Measurements from ENCODE around the gene CCDC88B.

CCDC88B gene

GRCh38 chr11:64373598-64373974 lies 33.6 kb downstream of the CCDC88B start:
- WGBS, 2 experiments: 77 to 80% methylated on average over 5 of the region's 5 CpGs
- Histone ChIP-seq H3K27ac (ENCODE audit: insufficient read depth, low read depth, low read length, poor library complexity, severe bottlenecking) (no peak overlapping the region), H3K36me3 (ENCODE audit: control insufficient read depth, insufficient read depth, low read length) (peaks cover 9% of the 10 kb centered on the region), H3K27me3 (ENCODE audit: control insufficient read depth, insufficient read depth, low read length, poor library complexity, severe bottlenecking) (no peaks in the 10 kb centered on the region), H3K9me3 (ENCODE audit: control insufficient read depth, low read length) (no peaks in the 10 kb centered on the region), H3K4me1 (ENCODE audit: control insufficient read depth, insufficient read depth, low read length) (no peaks in the 10 kb centered on the region), H3K4me3 (ENCODE audit: insufficient read depth, low read depth, low read length) (no peak overlapping the region)

DNA sequence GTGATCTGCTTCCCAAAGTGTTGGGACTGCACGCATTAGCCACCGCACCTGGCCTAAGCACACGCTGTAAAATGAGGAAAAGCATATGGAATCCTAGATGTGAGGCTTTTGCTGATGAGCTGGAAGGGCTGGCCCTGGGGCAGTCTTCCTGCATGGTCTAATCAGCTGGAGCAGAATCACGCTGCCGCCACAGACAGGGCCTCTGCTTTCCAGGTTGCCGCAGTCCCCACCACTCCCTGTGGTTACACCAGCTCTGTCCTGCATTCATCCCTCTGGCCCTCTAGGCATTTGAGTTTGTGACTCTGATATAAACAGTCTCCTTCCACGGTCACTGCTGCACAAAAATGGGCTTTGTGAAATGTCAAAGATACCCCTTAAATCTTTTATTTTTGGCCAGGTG lies 36.1 kb downstream of the CCDC88B start:
- no peaks in the 10 kb centered on the region for H3K36me3 ChIP-seq (ENCODE audit: control insufficient read depth, insufficient read depth, low read length)
- 78 to 81% methylated on average over 7 of the region's 7 CpGs for WGBS, 2 experiments
- H3K4me1 ChIP-seq (ENCODE audit: control insufficient read depth, insufficient read depth, low read length): no peaks in the 10 kb centered on the region
- no peak overlapping the region for H3K4me3 ChIP-seq (ENCODE audit: insufficient read depth, low read depth, low read length)
- no peaks in the 10 kb centered on the region for H3K9me3 ChIP-seq (ENCODE audit: control insufficient read depth, low read length)
- no peak overlapping the region for H3K27ac ChIP-seq (ENCODE audit: insufficient read depth, low read depth, low read length, poor library complexity, severe bottlenecking)
- H3K27me3 ChIP-seq (ENCODE audit: control insufficient read depth, insufficient read depth, low read length, poor library complexity, severe bottlenecking): no peaks in the 10 kb centered on the region

DNA sequence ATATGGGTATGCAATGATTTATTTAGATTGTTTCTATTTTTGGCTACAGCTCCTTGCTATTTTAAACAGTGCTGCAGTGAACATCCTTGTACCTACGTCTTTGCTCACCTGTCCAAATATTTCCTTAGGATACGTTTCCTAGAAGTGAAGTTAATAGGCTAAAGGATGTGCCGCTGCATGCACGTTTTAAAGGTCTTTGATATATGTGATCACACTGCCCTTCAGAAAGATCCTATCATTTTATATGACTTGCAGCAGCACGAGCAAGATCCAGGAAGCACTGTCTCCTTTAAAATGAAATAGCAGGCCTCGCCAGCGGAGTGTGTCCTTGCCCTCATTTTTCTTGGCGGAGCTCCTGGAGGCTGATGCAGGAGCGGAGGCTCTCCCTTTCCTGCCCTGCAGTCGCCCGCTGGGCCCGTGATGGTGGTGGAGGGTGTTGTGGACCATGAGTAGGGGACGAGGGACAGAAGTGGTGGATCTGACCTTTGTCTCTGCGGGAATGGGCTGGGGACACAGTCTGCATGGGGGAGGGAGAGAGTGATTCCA lies 38.4 kb downstream of the CCDC88B start:
- Histone ChIP-seq H3K27me3 (ENCODE audit: control insufficient read depth, insufficient read depth, low read length, poor library complexity, severe bottlenecking) (no peaks in the 10 kb centered on the region), H3K4me1 (ENCODE audit: control insufficient read depth, insufficient read depth, low read length) (peaks cover 3% of the 10 kb centered on the region), H3K4me3 (ENCODE audit: insufficient read depth, low read depth, low read length) (no peak overlapping the region), H3K27ac (ENCODE audit: insufficient read depth, low read depth, low read length, poor library complexity, severe bottlenecking) (no peak overlapping the region), H3K9me3 (ENCODE audit: control insufficient read depth, low read length) (no peaks in the 10 kb centered on the region), H3K36me3 (ENCODE audit: control insufficient read depth, insufficient read depth, low read length) (no peaks in the 10 kb centered on the region)
- WGBS, 2 experiments: 91% methylated on average over 14 of the region's 14 CpGs

- Histone ChIP-seq H3K27ac (ENCODE audit: insufficient read depth, low read depth, low read length, poor library complexity, severe bottlenecking) (no peak overlapping the region), H3K27me3 (ENCODE audit: control insufficient read depth, insufficient read depth, low read length, poor library complexity, severe bottlenecking) (no peaks in the 10 kb centered on the region), H3K4me1 (ENCODE audit: control insufficient read depth, insufficient read depth, low read length) (peaks cover 3% of the 10 kb centered on the region), H3K9me3 (ENCODE audit: control insufficient read depth, low read length) (no peaks in the 10 kb centered on the region), H3K4me3 (ENCODE audit: insufficient read depth, low read depth, low read length) (no peak overlapping the region), H3K36me3 (ENCODE audit: control insufficient read depth, insufficient read depth, low read length) (no peaks in the 10 kb centered on the region)
- 96 to 98% methylated on average over 15 of the region's 15 CpGs for WGBS, 2 experiments
Measured at GRCh38 chr11:64379160-64379559, 39.2 kb downstream of the CCDC88B start.

DNA sequence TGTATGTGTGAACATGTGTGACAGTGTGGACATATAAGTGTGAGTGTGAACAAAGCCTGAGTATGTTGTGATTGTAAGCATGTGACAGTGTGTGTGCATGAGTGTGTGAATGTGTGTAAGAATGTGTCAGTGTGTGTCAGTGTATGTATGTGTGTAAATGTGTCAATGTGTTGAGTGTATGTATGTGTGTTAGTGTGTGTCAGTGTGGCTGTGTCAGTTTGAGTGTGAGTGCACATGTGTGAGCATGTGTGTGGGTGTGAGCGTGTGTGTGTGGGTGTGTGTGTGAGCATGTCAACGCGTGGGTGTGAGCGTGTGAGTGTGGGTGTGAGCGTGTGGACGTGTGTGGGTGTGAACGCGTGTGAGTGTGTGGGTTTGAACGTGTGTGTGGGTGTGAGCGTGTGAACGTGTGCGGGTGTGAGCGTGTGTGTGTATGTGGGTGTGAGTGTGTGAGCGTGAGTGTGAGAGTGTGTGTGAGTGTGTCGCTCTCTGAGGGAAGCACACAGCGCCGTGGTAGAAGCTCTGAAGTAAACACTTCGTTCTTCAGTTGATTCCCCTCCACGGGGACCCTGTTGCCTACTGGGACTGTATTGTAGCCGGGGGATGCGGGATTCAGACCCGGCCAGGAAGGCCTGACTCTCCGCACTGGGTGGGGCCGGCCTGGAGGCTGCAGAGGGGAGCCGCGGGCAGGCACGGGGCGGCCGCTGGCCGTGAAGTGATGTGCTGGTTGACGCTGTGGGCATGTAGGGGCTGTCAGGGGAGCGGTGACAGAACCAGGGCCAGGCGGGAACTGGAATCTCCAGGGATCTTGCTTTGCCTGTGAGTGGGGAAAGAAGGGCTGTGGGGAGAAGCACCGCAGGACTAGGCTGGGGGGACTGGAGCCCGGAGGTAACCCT lies 40.1 kb downstream of the CCDC88B start:
- Histone ChIP-seq H3K27ac (ENCODE audit: insufficient read depth, low read depth, low read length, poor library complexity, severe bottlenecking) (no peak overlapping the region), H3K4me1 (ENCODE audit: control insufficient read depth, insufficient read depth, low read length) (peaks cover 3% of the 10 kb centered on the region), H3K4me3 (ENCODE audit: insufficient read depth, low read depth, low read length) (no peak overlapping the region), H3K36me3 (ENCODE audit: control insufficient read depth, insufficient read depth, low read length) (no peaks in the 10 kb centered on the region), H3K9me3 (ENCODE audit: control insufficient read depth, low read length) (no peaks in the 10 kb centered on the region), H3K27me3 (ENCODE audit: control insufficient read depth, insufficient read depth, low read length, poor library complexity, severe bottlenecking) (no peaks in the 10 kb centered on the region)
- 76 to 77% methylated on average over 35 of the region's 35 CpGs for WGBS, 2 experiments

DNA sequence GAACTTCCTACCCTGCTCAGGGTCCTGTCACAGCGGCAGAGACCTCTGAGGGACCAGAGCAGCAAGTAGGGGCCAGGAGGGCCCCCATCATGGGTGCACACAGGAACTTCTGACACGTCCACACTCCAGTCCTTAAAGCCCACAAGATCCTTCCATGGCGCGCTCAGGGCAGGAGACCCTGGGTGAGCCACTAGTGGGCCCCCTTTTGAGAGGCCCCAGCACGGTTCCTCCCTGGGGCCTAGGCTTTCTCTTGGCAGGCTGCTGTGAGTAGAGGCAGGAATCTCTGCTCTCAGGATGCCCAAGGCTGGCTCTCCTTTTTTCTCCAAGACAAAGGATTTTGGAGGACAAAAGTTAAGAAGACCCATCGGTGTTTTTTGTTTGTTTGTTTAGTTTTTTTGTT lies 41.3 kb downstream of the CCDC88B start:
- Histone ChIP-seq H3K9me3 (ENCODE audit: control insufficient read depth, low read length) (no peaks in the 10 kb centered on the region), H3K36me3 (ENCODE audit: control insufficient read depth, insufficient read depth, low read length) (no peaks in the 10 kb centered on the region)
- WGBS, 2 experiments: 85 to 93% methylated on average over 5 of the region's 6 CpGs

GRCh38 chr11:64382047-64382446 lies 42.0 kb downstream of the CCDC88B start:
- Histone ChIP-seq H3K36me3 (ENCODE audit: control insufficient read depth, insufficient read depth, low read length) (no peaks in the 10 kb centered on the region), H3K4me1 (ENCODE audit: control insufficient read depth, insufficient read depth, low read length) (peaks cover 3% of the 10 kb centered on the region), H3K4me3 (ENCODE audit: insufficient read depth, low read depth, low read length) (no peak overlapping the region), H3K27ac (ENCODE audit: insufficient read depth, low read depth, low read length, poor library complexity, severe bottlenecking) (no peak overlapping the region), H3K27me3 (ENCODE audit: control insufficient read depth, insufficient read depth, low read length, poor library complexity, severe bottlenecking) (no peaks in the 10 kb centered on the region), H3K9me3 (ENCODE audit: control insufficient read depth, low read length) (no peaks in the 10 kb centered on the region)
- 91 to 96% methylated on average over 6 of the region's 6 CpGs for WGBS, 2 experiments

More for the DNA sequence above, 41.3 kb downstream of the CCDC88B start:
- Histone ChIP-seq H3K4me1 (ENCODE audit: control insufficient read depth, insufficient read depth, low read length) (peaks cover 3% of the 10 kb centered on the region), H3K4me3 (ENCODE audit: insufficient read depth, low read depth, low read length) (no peak overlapping the region), H3K27ac (ENCODE audit: insufficient read depth, low read depth, low read length, poor library complexity, severe bottlenecking) (no peak overlapping the region), H3K27me3 (ENCODE audit: control insufficient read depth, insufficient read depth, low read length, poor library complexity, severe bottlenecking) (no peaks in the 10 kb centered on the region)

- no peaks in the 10 kb centered on the region for H3K27me3 ChIP-seq (ENCODE audit: control insufficient read depth, insufficient read depth, low read length, poor library complexity, severe bottlenecking)
- peaks cover 3% of the 10 kb centered on the region for H3K4me1 ChIP-seq (ENCODE audit: control insufficient read depth, insufficient read depth, low read length)
- no peaks in the 10 kb centered on the region for H3K9me3 ChIP-seq (ENCODE audit: control insufficient read depth, low read length)
- WGBS, 2 experiments: 90 to 92% methylated on average over 8 of the region's 8 CpGs
- H3K4me3 ChIP-seq (ENCODE audit: insufficient read depth, low read depth, low read length): no peak overlapping the region
- no peaks in the 10 kb centered on the region for H3K36me3 ChIP-seq (ENCODE audit: control insufficient read depth, insufficient read depth, low read length)
- H3K27ac ChIP-seq (ENCODE audit: insufficient read depth, low read depth, low read length, poor library complexity, severe bottlenecking): no peak overlapping the region
Measured at GRCh38 chr11:64382586-64382985, 42.6 kb downstream of the CCDC88B start.

DNA sequence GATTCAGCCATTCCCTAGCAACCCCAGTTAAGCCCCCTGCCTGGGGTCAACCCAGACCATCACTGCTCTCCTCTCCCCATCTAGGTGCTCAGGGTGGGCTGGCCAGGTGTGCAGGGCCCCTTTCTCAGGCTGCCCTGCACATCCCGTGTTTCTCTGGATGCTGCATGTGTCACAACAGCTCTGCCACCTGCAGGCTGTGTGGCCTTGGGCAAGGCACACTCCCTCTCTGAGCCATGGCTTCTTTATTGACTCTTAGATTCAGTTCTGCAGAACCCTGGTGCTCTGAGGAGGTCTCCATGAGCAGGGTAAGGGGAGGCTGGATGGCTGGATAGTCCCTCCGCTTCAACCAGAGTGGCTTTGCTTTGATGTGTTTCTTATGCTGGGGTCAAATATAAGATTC lies 43.6 kb downstream of the CCDC88B start:
- no peaks in the 10 kb centered on the region for H3K27me3 ChIP-seq (ENCODE audit: control insufficient read depth, insufficient read depth, low read length, poor library complexity, severe bottlenecking)
- H3K27ac ChIP-seq (ENCODE audit: insufficient read depth, low read depth, low read length, poor library complexity, severe bottlenecking): no peak overlapping the region
- no peak overlapping the region for H3K4me3 ChIP-seq (ENCODE audit: insufficient read depth, low read depth, low read length)
- peaks cover 3% of the 10 kb centered on the region for H3K4me1 ChIP-seq (ENCODE audit: control insufficient read depth, insufficient read depth, low read length)
- 45 to 47% methylated on average over 2 of the region's 2 CpGs for WGBS, 2 experiments
- H3K36me3 ChIP-seq (ENCODE audit: control insufficient read depth, insufficient read depth, low read length): no peaks in the 10 kb centered on the region
- H3K9me3 ChIP-seq (ENCODE audit: control insufficient read depth, low read length): no peaks in the 10 kb centered on the region

DNA sequence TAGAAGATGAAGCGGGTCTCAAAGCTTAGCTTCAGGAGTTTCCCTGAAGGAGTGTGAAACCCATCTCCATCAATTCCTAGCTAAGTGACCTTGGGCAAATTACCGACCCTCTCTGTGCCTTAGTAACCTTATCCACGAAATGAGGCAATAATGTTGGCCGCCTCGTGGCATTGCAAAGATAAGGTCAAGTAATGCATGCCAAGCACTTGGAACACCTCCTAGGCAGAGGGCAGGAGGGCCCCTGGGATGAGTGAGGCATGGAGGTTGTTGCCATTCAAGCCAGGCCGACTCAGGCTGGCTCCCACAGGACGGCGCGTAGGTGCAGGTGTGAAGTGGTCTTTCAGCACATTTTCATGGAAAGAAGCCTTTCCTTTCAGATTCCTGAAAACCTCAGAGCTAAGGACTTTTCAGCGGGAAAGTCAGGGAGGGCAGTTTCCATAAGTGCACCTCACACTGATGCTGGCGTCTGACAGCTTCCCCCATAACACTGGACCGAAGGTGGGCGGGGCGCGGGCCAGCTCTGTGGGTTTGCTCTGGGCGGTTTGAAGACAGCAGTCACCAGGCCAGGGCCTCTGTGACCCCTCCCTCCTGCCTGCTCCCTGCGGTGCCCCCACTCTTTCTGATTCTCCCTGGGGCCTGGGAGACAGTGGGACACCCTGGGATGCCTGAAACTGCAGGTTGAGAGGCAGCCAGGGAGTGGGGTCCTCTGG lies 44.2 kb downstream of the CCDC88B start:
- Histone ChIP-seq H3K9me3 (ENCODE audit: control insufficient read depth, low read length) (no peaks in the 10 kb centered on the region), H3K27ac (ENCODE audit: insufficient read depth, low read depth, low read length, poor library complexity, severe bottlenecking) (no peak overlapping the region), H3K4me3 (ENCODE audit: insufficient read depth, low read depth, low read length) (no peak overlapping the region), H3K27me3 (ENCODE audit: control insufficient read depth, insufficient read depth, low read length, poor library complexity, severe bottlenecking) (no peaks in the 10 kb centered on the region), H3K36me3 (ENCODE audit: control insufficient read depth, insufficient read depth, low read length) (no peaks in the 10 kb centered on the region), H3K4me1 (ENCODE audit: control insufficient read depth, insufficient read depth, low read length) (peaks cover 3% of the 10 kb centered on the region)
- 77% methylated on average over 17 of the region's 17 CpGs for WGBS, 2 experiments
